Measurements from ENCODE around the gene KCTD15. TPM values are rescaled to one million over a fixed set of nuclear protein-coding genes. Genes with fewer than 3 reads are reported as not detected.

Gene KCTD15
- total and polyA plus RNA-seq, 2 of the 4 experiments (the other 2 are of a cell fraction) = 16.3 to 19.6 TPM

GRCh38 chr19:33752018-33752800, 44.5 kb upstream of the KCTD15 start:
- H2BK15ac ChIP-seq (ENCODE audit: low read depth, low read length) = no peak overlapping the region
- no peak overlapping the region for H2AK9ac ChIP-seq (replicated peaks; ENCODE audit: low read depth, low read length, poor library complexity)
- no peak overlapping the region for H3K4me3 ChIP-seq (ENCODE audit: insufficient read depth, low read depth, low read length)
- no peak overlapping the region for H2AK5ac ChIP-seq (ENCODE audit: low read depth, low read length)
- no peak overlapping the region for H4K5ac ChIP-seq (ENCODE audit: low read depth, low read length)
- POLR2A ChIA-PET (ENCODE audit: unreplicated experiment) = no interaction called here
- ATAC-seq (ENCODE audit: low read depth) (no peak), DNase-seq (no peak)
- H4K91ac ChIP-seq (ENCODE audit: insufficient read depth, low read depth, low read length) = no peak overlapping the region
- no peak overlapping the region for H3K18ac ChIP-seq (ENCODE audit: low read depth, low read length)
- no peaks in the 10 kb centered on the region for H3K36me3 ChIP-seq (ENCODE audit: control insufficient read depth, insufficient read depth, low read length)
- H3K9me3 ChIP-seq (ENCODE audit: control insufficient read depth, insufficient read depth, low read length) = no peaks in the 10 kb centered on the region
- intact Hi-C loops (cut with micrococcal nuclease) = no loop called here
- H3K9ac ChIP-seq (ENCODE audit: low read depth, low read length) = no peak overlapping the region
- WGBS, 2 experiments (ENCODE audit: extremely low coverage in 2 of 2, insufficient read length in 1 of 2) = 53% methylated on average over 6 of the region's 27 CpGs; no CpG with 5 or more reads in 1 of the 2 experiments
- H3K56ac ChIP-seq (ENCODE audit: extremely low read depth, insufficient read depth, low read length) = no peak overlapping the region
- no peak overlapping the region for H2BK20ac ChIP-seq (ENCODE audit: low read depth, low read length)
- no peaks in the 10 kb centered on the region for H4K20me1 ChIP-seq (ENCODE audit: insufficient read depth, low read length)
- in situ Hi-C loops (cut with MboI; ENCODE audit: low sequenced_read_pairs) = no loop called here
- no peaks in the 10 kb centered on the region for H3K4me1 ChIP-seq (ENCODE audit: control insufficient read depth, insufficient read depth, low read length)
- BruUV-seq (replicated peaks) = no TSS peak
- no peaks in the 10 kb centered on the region; the same call in 1 of the 2 replicates for H3K27me3 ChIP-seq (ENCODE audit: control insufficient read depth, insufficient read depth, low read length)
- H2BK120ac ChIP-seq (ENCODE audit: low read depth, low read length) = no peak overlapping the region
- no peak overlapping the region for H2AFZ ChIP-seq (replicated peaks; ENCODE audit: low read length, poor library complexity)
- H3K27ac ChIP-seq (ENCODE audit: insufficient read depth, low read length) = no peak overlapping the region
- CTCF ChIA-PET = no interaction called here
- H3K4me2 ChIP-seq (ENCODE audit: low read depth, low read length) = no peak overlapping the region
- no peak overlapping the region for H2BK5ac ChIP-seq (ENCODE audit: low read depth, low read length, poor library complexity, severe bottlenecking)
- dilution Hi-C loops (cut with HindIII; ENCODE audit: low sequenced_read_pairs, unreplicated experiment) = no loop called here
- H3K9me1 ChIP-seq (ENCODE audit: insufficient read depth, low read length) = no peaks in the 10 kb centered on the region
- H3K14ac ChIP-seq (replicated peaks; ENCODE audit: low read depth, low read length) = no peak overlapping the region
- TF ChIP-seq FOS (IDR thresholded peaks at IDR 0.05; ENCODE audit: low read depth, low read length) (no peak), MAFK (IDR thresholded peaks at IDR 0.05; ENCODE audit: low read depth, low read length) (no peak), RFX5 (IDR thresholded peaks at IDR 0.05; ENCODE audit: low read depth, low read length) (no peak), NFE2L2 (IDR thresholded peaks at IDR 0.05; ENCODE audit: low read depth, low read length) (no peak), RCOR1 (IDR thresholded peaks at IDR 0.05; ENCODE audit: insufficient replicate concordance, low read length) (no peak), CHD1 (IDR thresholded peaks at IDR 0.05; ENCODE audit: low read depth, low read length) (no peak), RAD21 (IDR thresholded peaks at IDR 0.05; ENCODE audit: low read length) (no peak), POLR2A (IDR thresholded peaks at IDR 0.05; ENCODE audit: low read depth, low read length) (no peak), ELK1 (IDR thresholded peaks at IDR 0.05; ENCODE audit: borderline replicate concordance, low read depth, low read length) (no peak), BHLHE40 (IDR thresholded peaks at IDR 0.05; ENCODE audit: low read depth, low read length) (no peak), CEBPB (IDR thresholded peaks at IDR 0.05; ENCODE audit: low read depth, low read length) (no peak), MXI1 (IDR thresholded peaks at IDR 0.05; ENCODE audit: borderline replicate concordance, low read depth, low read length) (no peak), SMC3 (IDR thresholded peaks at IDR 0.05; ENCODE audit: low read depth, low read length) (no peak), USF2 (IDR thresholded peaks at IDR 0.05; ENCODE audit: low read depth, low read length) (no peak), CTCF (conservative IDR thresholded peaks at IDR 0.05; ENCODE audit: low read depth, low read length) (no peak), MAZ (IDR thresholded peaks at IDR 0.05; ENCODE audit: borderline replicate concordance, low read depth, low read length) (no peak)
- no peaks in the 10 kb centered on the region for H3K79me1 ChIP-seq (ENCODE audit: low read depth in 1 of 2, low read length in 2 of 2)
- H3K23ac ChIP-seq (ENCODE audit: low read depth, low read length) = no peak overlapping the region
- H4K8ac ChIP-seq (ENCODE audit: low read depth in 2 of 2, low read length in 2 of 2) = no peak overlapping the region
- no peak overlapping the region for H3K4ac ChIP-seq (ENCODE audit: low read depth, low read length)

Measured in IMR-90 (cell line).